Measurements from ENCODE around the gene C1QL1.

DNA sequence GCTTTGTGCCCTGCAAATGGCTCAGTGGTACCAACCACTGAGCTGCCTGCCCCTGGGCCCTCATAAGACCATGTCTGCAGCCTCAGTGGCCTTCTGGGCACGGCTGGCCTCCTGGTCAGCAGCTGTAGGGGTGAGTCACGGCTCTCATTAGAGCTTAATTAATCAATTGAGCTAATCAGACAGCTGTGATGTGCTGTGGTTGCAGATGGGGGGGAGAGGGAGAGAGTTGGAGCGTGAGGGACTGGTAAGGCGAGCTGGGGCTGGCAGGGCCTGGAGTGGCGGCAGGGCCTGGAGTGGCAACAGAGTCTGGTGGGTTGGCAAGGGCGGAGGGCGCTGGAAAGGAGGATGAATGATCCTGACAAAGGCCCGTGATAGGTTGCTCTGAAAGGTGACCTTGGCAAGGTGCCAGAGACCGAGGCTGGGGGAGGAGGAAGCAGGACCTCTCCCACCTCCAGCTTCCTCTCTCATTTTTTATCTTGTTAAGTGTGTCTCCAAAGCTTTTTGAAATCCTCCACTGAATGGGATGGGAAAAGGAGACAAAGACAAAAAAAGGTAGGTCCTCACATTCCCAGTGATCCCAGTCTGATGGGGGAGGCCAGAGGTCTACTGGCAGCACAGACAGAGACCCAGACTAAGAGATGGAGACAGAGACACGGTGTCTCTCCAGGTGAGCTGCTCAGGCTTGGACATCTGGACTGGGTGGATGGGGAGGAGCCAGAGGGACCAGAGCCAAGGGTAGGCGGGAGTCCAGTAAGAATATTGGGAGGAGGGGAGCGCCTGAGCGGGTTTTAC, 41.8 kb upstream of the C1QL1 start:
- TF ChIP-seq ZNF274 (IDR thresholded peaks at IDR 0.05; ENCODE audit: low read depth, low read length) (no peak), YY1 (IDR thresholded peaks at IDR 0.05; ENCODE audit: insufficient read depth, insufficient read length) (no peak)
